ENCODE measurements around the gene DIS3L2.
"Not testable (repeated sequence)": the region's sequence is repeated elsewhere in the genome, so short reads cannot be mapped to it uniquely, and the experiment has no call there.

- not testable (repeated sequence) for TF ChIP-seq CTCF (IDR thresholded peaks at IDR 0.05); POLR2AphosphoS5 (IDR thresholded peaks at IDR 0.05); POLR2A (IDR thresholded peaks at IDR 0.05; ENCODE audit: low read depth)
Observed at GRCh38 chr2:232363064-232363783, 401.7 kb downstream of the DIS3L2 start.

All from esophagus muscularis mucosa (tissue), 3 donors.